DMS153 treated with DMSO at 0.1 percent for 48 hours (cell line): ENCODE measurements around the gene SLC22A23.

Experiments
- DNase-seq: peaks from one replicate; lab custom pipeline; 2025; ENCODE audit not compliant: unreplicated experiment; lab: John Stamatoyannopoulos, UW

The SLC22A23 gene

DNA sequence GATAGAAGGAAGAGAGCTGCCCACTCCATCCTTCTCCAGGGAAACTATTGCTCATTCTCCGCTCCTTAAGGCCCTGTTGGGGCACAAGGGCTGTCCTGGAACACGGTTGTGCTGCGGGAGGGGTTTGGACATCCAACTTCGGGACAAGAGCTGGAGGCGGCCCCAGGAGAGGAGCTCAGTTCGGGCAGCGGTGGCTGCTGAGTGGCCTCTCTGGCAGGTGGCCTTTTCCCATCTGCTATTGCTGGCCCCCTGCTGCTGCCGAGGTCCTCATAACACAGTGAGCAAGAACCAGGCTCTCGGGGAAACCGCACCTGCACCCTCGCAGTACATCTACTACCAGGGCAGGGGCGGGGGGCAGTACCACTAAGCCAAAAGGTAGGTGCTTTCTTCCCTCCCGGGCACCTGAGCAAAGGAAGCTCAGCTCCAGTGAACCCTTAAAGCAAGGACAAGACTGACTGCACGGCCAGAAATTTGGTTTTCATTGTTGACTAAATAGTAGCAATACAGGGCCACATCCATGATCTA is 134.4 kb downstream of the SLC22A23 start:
- no peak for DNase-seq

DNA sequence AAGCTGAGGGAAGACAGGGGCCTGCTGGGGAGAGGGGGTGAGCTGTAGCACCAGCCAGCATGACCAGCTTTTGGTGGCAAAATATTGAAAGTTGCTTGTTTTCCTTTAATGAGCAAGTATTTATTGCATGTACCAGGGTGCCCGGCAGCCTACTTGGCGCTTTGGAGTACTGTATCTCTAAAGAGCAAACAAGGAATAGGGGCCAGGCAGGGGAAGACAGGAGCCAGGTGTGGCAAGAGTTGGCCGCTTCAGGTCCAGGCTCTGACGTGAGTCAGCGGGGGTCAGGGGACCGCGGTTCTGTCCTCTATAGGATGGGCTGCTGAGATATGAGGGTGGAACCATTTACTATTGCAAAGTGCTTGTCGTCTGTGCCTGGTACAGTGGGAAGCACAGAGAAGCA is 135.0 kb downstream of the SLC22A23 start:
- no peak for DNase-seq

DNA sequence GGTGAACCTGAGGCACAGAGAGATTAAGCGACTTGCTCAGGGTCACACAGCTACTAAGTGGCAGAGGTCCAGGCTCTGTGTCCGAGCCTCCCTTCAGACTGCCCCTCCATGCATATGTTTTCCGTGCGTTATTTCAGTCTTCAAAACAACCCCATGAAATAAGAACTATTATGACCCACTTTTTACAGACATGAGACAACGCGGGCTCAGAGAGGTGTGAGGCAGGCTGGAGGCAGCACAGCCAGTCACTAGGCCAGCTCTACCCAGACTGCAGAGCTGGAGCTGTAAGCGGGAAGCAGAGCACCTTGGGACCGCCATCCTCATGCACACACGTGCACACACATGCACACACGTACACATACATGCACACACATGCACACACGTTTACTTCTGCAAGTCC is 135.8 kb downstream of the SLC22A23 start:
- DNase-seq, result no peak

DNA sequence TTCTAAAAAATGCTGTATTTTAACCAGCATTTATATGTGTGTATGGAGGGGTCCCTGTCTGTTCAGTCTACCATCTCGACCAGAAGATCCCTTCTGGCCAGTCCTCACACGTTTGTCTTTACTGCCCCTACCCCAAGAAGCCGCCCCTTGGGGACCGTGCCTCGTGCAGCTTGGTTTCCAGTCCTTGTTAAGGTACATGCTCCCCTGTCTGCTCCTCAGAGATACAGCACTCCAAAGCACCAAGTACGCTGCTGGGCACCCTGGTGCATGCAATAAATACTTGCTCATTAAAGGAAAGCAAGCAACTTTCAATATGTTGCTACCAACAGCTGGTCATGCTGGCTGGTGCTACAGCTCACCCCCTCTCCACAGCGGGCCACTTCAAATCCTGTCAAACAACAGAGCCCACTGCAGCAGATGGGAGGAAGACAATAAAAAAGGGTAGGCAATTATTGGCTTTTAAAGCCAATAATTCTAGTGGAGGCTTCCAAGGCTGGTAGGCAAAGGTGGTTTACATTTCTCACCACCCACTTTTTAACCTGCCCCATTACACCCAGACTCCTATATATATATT is 136.5 kb downstream of the SLC22A23 start:
- DNase-seq, result no peak

DNA sequence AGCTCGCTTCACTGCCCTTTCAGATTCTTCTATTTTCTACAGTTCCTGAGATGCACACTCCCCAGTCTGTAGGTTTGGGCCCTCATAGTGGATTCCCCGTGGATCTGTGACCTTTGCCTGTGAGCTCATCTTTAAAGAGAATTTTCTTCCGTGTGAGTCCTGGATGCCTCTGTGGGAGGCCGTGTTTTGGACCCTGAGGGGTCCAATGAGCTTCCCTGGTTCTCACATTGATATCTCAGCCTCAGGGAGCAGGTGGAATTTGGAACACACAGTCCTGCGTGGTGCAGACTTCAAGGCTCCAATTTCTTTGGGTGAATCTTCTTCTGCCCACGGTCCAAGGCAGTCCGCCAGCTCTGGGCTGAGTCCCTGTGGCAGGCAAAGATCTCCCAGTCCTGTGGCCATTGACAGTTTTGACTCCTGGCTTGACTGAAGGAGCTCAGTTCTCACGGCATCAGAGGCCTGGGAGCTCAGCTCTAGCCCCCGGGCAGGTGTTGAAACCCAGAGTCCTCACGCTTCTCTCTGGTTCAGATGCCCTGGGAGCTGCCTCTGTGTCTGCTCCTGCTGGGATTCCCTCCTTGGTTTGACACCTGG is 137.1 kb downstream of the SLC22A23 start:
- DNase-seq, result no peak

DNA sequence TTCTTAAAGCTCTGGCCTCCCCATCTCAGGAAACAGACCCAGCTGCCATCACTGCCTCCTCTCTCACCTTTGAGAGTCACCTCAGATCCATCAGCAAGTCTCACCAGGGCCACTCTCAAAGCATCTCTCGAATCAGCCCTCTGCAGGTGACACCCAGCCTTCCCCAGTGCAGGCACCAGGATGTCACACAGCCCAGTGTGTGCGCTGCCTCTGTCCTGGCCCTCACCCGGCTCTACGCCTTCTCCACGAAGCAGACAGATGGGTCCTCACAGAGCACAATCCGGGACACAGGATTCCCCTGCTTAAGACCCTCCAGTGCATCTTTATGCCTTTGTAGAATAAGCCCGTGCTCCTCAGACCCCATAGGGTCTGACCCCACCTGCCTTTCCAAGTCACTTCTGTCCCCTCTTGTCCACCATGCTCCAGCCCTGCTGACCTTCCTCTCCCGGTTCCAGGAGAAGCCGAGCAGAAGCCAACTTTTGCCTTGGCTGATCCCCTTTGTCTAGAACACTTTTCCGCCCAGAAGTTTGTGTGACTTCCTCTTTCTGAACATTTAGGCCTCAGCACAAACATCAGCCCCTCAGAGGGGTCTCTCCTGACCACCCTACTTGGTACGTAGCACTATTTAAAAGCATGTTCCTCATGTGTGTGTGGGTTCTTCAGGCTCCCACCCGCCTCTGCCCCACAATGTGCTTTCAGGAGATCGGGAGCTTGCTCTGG is 137.9 kb downstream of the SLC22A23 start:
- no peak for DNase-seq

- no peak for DNase-seq
These were observed 138.6 kb downstream of the SLC22A23 start for GRCh38 chr6:3318226-3318625.

DNA sequence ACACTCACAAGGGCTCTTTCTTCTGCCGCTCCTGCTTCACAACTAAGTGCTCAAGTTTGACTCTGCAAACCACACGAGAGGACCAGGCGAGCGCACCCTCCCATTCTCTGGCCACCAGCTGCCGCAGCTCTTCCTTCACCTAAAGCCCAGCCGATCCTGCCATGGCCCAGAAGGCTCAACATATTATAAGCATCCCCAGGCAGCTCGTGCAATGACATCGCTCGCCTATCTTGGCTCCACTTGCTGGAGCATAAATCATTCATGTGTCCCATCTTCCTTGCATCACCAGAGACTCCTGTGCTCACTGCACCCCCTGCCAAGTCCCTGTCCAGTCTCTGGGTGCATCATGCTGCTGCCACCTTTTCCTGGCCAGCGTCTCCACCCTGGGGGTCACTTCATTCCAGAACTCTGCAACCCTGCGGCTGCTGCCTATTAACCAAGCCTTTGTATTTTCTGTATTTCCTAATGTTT is 139.1 kb downstream of the SLC22A23 start:
- no peak for DNase-seq

GRCh38 chr6:3316818-3317217 is 140.0 kb downstream of the SLC22A23 start:
- no peak for DNase-seq

DNA sequence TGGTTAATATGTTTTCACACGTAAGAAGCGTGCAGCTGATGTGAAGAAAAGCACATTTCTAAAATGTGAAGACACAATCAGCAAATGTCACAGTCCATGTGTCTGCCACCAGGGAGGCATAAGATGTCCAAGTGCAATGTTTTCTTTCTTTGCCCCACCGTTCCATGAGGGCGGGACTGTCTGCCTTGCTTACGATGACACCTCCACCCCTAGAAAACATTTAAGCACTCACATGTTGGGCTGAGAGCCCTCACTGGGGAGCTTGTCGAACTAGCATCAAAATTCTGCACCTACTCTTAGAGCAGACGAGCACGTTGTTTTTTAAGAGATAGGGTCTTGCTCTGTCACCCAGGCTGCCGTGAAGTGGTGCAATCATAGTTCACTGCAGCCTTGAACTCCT is 140.5 kb downstream of the SLC22A23 start:
- no peak for DNase-seq

DNA sequence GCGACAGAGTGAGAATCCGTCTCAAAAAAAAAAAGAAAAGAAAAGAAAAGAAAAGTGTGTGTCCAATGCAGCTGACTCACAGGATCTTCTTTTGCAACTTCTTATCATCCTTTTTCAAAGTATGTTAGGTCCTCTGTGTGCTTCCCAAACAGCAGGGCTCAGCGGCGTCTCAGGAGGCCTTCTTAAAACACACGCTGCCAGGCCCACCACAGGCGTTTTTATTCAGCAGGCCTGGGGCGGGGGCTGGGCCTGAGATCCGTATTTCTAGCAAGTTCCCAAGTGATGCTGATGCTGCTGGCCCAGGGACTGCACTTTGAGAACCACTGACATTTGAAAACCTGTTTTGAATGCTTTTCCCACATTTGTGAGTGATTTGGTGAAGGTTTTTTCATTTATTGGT is 141.0 kb downstream of the SLC22A23 start:
- DNase-seq, result no peak

DNA sequence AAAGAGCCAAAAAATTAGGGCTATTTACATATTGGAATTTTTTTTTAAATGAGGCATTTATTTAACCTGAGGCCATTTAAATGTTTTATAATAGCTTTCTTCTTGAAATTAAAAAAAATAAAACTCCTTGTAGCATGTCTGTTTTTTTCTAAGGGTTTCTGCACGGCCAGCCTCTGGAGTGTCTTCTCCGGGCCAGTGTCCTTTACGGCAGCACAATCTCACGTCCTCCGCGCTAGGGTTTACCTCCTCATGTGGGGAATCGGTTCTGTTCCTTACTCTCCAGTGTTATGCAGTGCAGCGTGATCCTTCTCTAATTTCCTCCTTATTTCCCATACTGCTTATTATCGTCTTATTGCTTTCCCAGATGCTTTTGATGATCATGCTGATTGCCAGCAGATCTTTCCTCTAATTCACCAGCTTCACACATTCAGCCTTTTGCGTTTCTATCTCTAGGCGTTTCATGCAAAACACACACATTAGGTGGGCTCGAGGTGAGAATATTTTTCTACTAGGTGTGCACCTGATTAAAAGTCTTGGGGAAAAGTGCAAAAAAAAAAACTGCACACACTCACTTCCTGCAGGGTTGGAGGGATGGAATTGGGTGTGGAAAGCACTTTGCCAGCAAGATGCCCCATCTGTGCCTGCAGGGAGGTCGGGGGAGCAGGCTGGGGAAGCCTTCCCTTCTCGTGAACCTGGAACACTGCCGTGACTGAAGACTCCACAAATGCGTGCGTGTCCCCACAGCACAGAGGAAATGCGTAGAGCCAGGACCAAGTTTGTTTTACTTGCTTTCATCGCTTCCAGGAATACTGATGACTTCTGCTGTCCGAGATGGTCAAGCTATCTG is 142.0 kb downstream of the SLC22A23 start:
- no peak for DNase-seq

DNA sequence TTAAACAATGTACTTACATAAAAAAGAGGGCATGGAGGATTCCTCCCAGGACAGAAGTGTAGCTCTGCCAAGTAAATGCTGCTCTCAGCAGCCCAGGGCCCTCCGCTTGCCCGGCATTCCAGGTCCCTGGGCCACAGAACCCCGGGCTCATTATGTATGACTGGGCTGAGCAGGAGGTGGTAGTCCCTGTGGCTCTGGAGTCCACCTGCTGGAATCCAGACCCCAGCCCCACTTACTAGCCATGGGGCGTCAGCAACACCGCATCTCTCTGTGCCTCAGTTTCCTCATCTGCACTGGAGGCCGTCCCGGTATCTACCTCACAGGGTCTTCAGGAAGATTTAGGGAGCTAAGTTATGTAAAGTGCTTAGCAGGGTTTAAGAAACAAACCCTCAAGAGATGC is 142.7 kb downstream of the SLC22A23 start:
- DNase-seq, result no peak

DNA sequence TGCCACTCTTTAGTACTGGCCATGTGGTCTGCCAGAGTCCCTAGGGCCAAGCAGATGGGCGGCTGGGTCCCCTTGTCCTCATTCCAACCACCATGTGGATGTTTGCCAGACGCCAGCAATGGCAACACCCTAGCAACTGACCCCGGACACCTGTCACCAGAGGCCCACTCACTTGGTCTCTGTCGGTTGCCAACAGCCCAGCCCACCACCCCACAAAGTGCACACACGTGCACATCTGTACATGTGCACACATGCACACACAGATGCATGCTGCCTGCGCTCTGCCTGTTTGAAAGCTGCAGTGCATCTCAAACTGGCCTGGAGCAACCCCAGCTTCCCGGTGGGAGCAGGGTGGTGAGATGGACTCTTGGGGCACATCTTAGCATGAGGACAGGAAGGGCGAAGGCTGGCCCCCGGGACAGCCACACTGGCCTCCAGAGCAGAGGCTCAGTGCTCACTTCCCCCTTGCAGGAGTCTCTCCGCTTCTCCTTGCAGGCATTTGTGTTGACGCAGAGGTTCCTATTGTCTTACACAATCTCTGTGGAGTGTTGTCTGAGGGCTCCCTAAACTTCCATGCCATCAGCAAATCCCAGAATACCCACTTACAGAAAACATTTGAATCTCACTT is 144.1 kb downstream of the SLC22A23 start:
- no peak for DNase-seq

GRCh38 chr6:3311826-3312225 is 145.0 kb downstream of the SLC22A23 start:
- no peak for DNase-seq

- no peak for DNase-seq
These were observed 146.1 kb downstream of the SLC22A23 start for GRCh38 chr6:3310703-3311102.

DNA sequence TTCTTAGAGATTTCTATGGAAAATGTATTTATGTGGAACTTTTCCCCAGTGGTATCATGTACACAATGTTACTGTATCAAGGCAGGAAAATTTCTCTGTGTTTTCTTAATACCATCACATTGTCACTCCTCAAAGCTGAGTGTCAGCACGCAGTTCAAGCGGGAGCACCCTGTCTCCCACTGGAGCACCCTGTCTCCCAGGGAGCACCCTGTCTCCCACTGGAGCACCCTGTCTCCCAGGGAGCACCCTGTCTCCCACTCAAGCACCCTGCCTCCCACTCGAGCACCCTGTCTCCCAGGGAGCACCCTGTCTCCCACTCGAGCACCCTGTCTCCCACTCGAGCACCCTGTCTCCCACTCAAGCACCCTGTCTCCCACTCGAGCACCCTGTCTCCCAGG is 146.8 kb downstream of the SLC22A23 start:
- DNase-seq, result no peak

DNA sequence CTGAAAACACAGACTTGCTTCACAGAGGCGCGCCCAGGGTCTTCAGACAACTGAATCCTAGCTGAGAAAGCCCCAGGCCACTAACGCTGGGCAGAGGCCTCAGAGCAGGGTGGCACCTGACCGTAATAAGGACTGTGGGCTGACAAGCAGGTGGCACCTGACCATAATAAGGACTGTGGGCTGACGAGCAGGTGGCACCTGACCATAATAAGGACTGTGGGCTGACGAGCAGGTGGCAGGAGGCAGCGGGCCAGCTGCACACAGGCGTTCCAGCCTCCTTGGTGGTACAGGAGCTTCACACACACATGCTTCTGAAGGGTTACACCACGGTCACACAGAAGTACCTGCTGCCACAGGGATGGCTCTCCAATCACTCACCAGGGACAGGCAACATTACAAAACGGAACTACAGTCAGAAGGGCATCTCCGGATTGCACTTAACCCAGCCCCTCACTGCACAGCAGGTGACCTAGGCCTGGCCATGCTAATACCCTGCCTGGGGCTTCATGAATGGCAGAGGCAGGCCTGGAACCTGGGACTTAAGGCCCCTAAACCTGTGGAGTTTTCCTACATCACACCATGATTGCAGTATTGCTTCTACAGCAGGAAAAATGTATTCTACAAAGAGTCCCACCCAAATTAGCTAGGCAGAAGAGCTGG is 147.3 kb downstream of the SLC22A23 start:
- DNase-seq, result no peak

DNA sequence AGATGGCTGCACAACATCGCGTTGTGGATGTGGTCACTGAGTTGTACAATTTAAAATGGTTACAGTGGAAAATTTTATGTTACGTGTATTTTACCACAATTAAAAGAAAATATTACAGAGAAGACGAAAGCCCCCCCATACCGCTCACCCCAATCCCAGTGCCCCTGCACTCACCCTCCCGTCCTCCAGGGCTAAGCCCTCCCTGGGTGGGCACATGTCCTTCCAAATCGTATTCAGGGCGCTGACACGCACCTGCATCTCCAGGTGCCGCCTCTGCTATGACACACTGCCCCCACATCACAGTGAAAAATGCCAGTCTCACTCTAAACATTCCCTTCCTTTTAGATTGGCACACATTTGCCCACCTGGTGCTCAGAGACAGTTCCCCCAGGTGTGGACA is 148.7 kb downstream of the SLC22A23 start:
- DNase-seq, result no peak

GRCh38 chr6:3307436-3307835 is 149.4 kb downstream of the SLC22A23 start:
- DNase-seq, result no peak
